Myocyte (in vitro differentiated cells): Measurements from ENCODE around the gene HCFC1R1. TPM values are rescaled to one million over a fixed set of nuclear protein-coding genes. Genes with fewer than 3 reads are reported as not detected.
A peak's percentile ranks its signal among the peaks of the same experiment; 100 is the strongest.

Source experiments
- DNase-seq: peaks from one replicate; pipeline ENCODE4 v3.0.0-alpha.2; 2012; ENCODE audit warnings: low read depth
- total RNA-seq: library from RNA; depleted of rRNA; stranded (reverse); fragments of >200 nt; gene quantifications from 2 replicates; pipeline ENCODE4 v1.2.3, GENCODE V29; 2014

Gene HCFC1R1
- total RNA-seq, 1 donor from 2014 or later: 34.9 TPM

GRCh38 chr16:3004319-3004718 lies 19.4 kb downstream of the HCFC1R1 start:
- no peak for DNase-seq

DNA sequence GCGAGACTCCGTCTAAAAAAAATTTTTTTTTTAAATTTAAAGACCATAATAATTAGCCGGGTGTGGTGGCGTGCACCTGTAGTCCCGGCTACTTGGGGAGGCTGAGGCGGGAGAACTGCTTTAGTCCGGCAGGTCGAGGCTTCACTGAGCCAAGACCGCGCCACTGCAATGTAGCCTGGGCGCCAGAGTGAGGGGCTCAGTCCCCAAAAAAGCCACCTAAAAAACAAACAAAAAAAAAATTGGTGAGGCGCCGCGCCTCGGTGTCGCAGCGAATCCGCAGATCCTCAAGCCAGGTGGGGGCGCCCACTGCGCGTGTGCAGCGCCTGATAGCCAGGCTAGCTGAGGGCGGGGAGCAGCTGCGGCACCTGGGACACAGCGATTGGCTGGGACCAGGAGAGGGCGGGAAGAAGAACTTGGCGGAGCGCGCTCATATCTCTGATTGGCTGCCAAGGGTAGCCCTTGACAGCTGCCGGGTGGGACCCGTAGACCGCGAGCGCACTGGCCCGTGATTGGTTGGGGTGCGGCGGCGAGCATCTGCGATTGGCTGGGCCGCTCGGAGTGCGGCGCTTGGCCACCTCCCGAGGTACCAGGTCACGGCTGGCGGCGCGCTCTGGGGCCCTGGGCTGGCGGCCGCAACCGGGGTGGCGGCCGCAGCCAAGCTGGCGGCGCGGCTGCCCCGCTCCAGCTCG lies 20.0 kb downstream of the HCFC1R1 start:
- DNase-seq: peak; percentile 99

GRCh38 chr16:3001316-3001715 lies 22.4 kb downstream of the HCFC1R1 start:
- DNase-seq: no peak

DNA sequence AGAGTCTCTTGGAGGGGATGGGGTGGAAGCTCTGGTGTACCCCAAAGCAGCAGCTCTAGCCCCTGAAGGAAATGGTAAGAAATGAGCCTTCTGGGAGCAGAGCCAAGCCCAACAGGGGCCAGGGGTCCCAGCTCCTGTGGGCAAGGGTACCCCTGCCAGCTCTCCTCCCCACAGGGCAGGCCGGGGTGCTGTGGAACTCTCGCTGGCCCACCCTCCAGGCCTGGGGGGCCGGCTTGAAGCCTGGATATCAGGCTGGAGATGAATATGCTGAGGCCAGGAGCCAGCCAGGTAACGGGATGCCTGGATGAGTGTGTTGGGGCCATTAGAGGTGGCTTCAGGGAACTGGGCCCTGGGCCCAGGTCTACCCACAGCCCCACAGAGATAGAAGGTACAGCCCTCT lies 23.2 kb downstream of the HCFC1R1 start:
- DNase-seq: no peak

GRCh38 chr16:2999929-3000328 lies 23.8 kb downstream of the HCFC1R1 start:
- DNase-seq: no peak

DNA sequence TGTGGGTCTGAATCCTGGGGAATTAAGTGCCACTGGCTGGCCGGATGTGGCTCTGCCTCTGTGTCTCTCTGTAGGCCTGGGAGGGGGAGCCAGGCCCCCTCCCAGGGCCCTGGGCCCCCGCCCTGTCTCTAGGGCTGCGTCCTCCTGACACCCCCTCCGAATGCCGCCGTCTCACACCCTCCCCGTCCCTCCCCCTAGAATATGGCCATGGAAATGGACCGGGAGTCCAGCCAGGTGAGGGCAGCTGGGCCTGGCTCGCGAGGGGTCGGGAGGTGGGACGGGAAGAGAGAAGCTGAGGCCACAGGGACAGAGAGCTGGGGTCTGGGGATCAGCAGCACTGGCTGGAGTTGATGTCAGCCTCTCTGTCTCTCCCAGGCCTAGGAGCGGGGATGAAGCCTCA lies 27.4 kb downstream of the HCFC1R1 start:
- DNase-seq: no peak

- no peak for DNase-seq
Observed at GRCh38 chr16:2992383-2993081, 31.2 kb downstream of the HCFC1R1 start.

- DNase-seq: peak; percentile 37
Observed at GRCh38 chr16:2991566-2992261, 32.0 kb downstream of the HCFC1R1 start.

DNA sequence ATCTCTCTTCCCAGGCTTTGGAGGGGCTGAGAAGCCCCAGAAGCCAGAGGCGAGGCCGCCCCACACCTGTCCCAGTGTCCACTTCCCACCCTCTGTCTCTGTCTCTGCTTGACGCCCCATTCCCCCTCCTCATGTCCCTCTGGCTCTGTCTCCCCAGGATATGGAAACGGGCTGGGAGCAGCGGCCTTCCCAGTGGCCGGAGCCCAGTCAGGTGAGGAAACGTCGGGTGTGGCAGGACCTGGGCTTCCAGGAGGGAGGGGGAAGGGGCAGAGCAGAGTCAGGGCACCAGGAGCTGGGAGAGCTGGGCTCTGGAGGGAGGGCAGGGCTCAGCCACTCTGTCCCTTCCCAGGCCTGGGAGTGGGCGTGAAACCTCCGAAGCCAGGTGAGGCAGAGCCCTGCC lies 32.9 kb downstream of the HCFC1R1 start:
- no peak for DNase-seq

- DNase-seq: no peak
Observed at GRCh38 chr16:2988590-2989099, 35.1 kb downstream of the HCFC1R1 start.

- peak; percentile 77 for DNase-seq
Observed at GRCh38 chr16:2987833-2988232, 35.9 kb downstream of the HCFC1R1 start.

GRCh38 chr16:2987286-2987685 lies 36.5 kb downstream of the HCFC1R1 start:
- DNase-seq: no peak

DNA sequence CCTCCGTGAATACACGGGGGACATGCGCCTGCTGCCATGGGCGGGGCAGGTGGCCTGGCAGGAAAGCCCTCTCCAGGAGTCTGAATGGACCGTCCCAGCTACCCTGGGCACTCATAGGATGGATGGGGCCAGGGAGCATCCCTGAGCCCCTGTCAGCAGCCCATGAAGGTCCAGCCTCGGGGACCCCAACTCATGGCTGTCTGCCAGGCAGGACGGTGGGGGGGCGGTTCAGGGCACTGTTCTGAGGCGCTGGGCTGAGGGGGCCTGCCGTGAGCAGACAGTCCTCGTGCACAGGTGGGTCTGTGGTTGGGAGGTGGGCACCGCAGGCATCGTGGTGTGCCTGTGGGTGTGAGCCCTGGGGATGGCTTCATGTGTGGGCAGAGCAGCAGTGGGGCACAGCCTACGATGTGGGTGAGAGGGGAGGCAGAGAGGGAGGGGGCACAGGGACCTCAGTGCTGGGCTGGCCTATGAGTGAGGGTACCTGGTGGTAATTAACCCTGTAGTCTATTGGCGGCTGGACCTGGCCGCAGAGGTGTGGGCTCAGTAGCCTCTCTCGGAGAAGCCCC lies 37.0 kb downstream of the HCFC1R1 start:
- no peak for DNase-seq

GRCh38 chr16:2985893-2986355 lies 37.8 kb downstream of the HCFC1R1 start:
- peak; percentile 52 for DNase-seq

DNA sequence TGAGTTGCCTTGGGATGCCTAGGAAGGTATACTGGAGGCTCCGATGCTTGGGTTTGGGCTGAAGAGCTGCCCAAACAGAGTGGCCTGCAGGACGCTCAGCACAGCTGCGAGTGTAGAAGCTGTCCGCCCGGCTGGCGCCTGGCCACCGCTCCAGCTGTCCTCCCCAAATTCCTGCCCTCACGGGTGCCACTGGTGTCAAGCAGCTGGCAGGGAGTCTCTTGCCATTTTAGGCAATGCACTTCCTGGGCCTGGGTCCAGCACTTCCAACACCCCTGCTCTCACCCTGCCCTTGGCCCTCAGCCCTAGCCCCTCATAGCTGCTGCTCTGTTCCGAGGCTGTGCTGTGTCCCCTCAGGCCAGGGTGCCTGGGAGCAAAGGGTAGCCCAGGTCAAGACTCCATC lies 38.3 kb downstream of the HCFC1R1 start:
- peak; percentile 96 for DNase-seq

DNA sequence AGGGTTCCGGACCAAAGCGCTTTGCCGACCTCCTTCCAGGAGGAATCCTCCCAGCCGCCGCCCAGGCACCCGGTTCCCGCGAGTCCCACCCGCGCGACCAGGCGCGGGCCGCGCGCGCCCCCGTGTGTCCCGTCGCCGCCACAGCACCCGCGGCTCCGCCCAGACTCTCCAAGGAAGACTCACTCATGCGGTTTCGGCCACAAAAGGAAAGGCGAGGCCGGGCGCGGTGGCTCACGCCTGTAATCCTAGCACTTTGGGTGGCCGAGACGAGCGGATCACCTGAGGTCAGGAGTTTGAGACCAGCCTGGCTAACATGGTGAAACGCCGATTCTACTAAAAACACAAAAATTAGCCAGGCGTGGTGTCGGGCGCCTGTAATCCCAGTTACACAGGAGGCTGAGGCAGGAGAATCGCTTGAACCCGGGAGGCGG lies 40.0 kb downstream of the HCFC1R1 start:
- DNase-seq: peak; percentile 90

DNA sequence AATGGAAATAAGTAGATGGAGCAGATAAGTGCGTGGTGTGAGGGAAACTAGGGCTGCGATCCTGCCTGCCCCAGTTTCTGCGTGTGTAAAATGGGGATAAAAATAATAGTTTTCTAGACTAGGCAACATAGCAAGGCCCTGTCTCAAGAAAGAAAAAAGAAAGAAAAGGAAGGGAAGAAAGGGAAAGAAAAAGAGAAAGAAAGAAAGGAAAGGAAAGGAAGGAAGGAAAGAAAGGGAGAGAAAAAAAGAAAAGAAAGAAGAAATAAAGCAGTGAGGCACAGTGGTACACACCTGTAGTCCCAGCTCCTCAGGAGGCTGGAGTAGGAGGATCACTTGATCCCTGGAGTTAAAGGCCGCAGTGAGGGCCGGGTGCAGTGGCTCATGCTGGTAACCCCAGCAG lies 41.3 kb downstream of the HCFC1R1 start:
- DNase-seq: no peak

DNA sequence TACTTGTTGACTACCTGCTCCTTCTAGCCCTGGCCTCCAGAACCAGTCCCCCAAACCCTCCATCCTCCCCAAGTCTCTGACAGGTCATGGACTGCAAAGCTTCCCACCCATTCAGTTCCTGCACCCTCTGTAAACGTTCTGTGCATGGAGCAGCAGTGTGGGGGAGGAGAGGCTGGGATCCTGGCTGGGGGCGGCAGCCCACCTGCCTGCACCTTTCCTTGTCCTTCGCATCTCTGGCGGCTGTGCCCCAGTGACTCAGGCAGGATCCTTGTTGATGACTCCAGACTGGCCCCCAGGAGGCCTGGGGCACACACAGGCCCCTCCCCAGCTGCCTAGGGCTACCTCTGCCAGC lies 41.9 kb downstream of the HCFC1R1 start:
- DNase-seq: no peak

GRCh38 chr16:2981177-2981898 lies 42.4 kb downstream of the HCFC1R1 start:
- no peak for DNase-seq

GRCh38 chr16:2980227-2981176 lies 43.2 kb downstream of the HCFC1R1 start, which contains the start of gene PKMYT1:
Gene PKMYT1, minus strand, starts transcription at chr16:2980446. Its CDS starts 789 bp downstream, at chr16:2979657.
- peak; percentile 89 for DNase-seq
